WTC11 (cell line): ENCODE results near the gene GABRR3.

Experiments
- CREB1 ChIP-seq: sonication (generic); formaldehyde crosslinking; IDR thresholded peaks from 2 replicates; pipeline ENCODE4 v1.8.0; 2023; ENCODE audit warnings: mild to moderate bottlenecking, missing genetic modification reagents
- FOXJ3 ChIP-seq: sonication (generic); formaldehyde crosslinking; IDR thresholded peaks from 2 replicates; pipeline ENCODE4 v1.9.0; 2021; ENCODE audit warnings: missing genetic modification reagents, mild to moderate bottlenecking, borderline replicate concordance
- PREB ChIP-seq: sonication (generic); formaldehyde crosslinking; IDR thresholded peaks from 2 replicates; pipeline ENCODE4 v1.8.1; 2022; ENCODE audit warnings: mild to moderate bottlenecking, missing genetic modification reagents, moderate library complexity, borderline replicate concordance
- SP1 ChIP-seq: sonication (generic); formaldehyde crosslinking; conservative IDR thresholded peaks from 2 replicates; pipeline ENCODE4 v1.8.1; 2022; ENCODE audit warnings: missing genetic modification reagents
- TF ChIP-seq, protein P1 (sequence below): fragments of 200-600 bp; IDR thresholded peaks from 2 replicates; pipeline ENCODE4 v1.8.0; 2022; ENCODE audit warnings: antibody characterized with exemption
- TF ChIP-seq, protein P2 (sequence below): sonication (generic); formaldehyde crosslinking; IDR thresholded peaks from 2 replicates; pipeline ENCODE4 v1.8.0; 2022; ENCODE audit warnings: mild to moderate bottlenecking, missing genetic modification reagents

- TF ChIP-seq, protein P1, sequence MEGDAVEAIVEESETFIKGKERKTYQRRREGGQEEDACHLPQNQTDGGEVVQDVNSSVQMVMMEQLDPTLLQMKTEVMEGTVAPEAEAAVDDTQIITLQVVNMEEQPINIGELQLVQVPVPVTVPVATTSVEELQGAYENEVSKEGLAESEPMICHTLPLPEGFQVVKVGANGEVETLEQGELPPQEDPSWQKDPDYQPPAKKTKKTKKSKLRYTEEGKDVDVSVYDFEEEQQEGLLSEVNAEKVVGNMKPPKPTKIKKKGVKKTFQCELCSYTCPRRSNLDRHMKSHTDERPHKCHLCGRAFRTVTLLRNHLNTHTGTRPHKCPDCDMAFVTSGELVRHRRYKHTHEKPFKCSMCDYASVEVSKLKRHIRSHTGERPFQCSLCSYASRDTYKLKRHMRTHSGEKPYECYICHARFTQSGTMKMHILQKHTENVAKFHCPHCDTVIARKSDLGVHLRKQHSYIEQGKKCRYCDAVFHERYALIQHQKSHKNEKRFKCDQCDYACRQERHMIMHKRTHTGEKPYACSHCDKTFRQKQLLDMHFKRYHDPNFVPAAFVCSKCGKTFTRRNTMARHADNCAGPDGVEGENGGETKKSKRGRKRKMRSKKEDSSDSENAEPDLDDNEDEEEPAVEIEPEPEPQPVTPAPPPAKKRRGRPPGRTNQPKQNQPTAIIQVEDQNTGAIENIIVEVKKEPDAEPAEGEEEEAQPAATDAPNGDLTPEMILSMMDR, result no peak
- TF ChIP-seq CREB1 (CRISPR knock-in tag) (no peak), PREB (CRISPR knock-in tag) (no peak), FOXJ3 (CRISPR knock-in tag) (no peak), SP1 (no peak)
- TF ChIP-seq, protein P2, sequence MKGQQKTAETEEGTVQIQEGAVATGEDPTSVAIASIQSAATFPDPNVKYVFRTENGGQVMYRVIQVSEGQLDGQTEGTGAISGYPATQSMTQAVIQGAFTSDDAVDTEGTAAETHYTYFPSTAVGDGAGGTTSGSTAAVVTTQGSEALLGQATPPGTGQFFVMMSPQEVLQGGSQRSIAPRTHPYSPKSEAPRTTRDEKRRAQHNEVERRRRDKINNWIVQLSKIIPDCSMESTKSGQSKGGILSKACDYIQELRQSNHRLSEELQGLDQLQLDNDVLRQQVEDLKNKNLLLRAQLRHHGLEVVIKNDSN (CRISPR knock-in tag), result no peak
Observed at GRCh38 chr3:97999994-98000393, 35.1 kb downstream of the GABRR3 start.
